Stimulated activated memory B cell treated with anti-CD40 and anti-IgM and Interleukin-4, amounts not matched to agents 10 μg/mL and 1 μg/mL and 100 μg/mL, for 72 hours (primary cell): ENCODE results near the gene GORAB.

Experiments used
- ATAC-seq: fragments of 150-1000 bp; cut with Tn5 transposase; 2 replicates; pipeline ENCODE4 v1.10.0; 2021
- H3K27ac Mint-ChIP-seq: one replicate; pipeline ENCODE4 v1.8.0; 2022; ENCODE audit warnings: mild to moderate bottlenecking, mixed read lengths
- H3K27me3 Mint-ChIP-seq: one replicate; pipeline ENCODE4 v1.8.0; 2022; ENCODE audit warnings: mixed read lengths
- H3K36me3 Mint-ChIP-seq: one replicate; pipeline ENCODE4 v1.8.0; 2022; ENCODE audit warnings: mixed read lengths
- H3K4me1 Mint-ChIP-seq: one replicate; pipeline ENCODE4 v1.8.0; 2022; ENCODE audit warnings: mixed read lengths
- H3K4me3 Mint-ChIP-seq: one replicate; pipeline ENCODE4 v1.8.0; 2022; ENCODE audit warnings: mild to moderate bottlenecking, moderate library complexity, mixed read lengths
- H3K9me3 Mint-ChIP-seq: one replicate; pipeline ENCODE4 v1.8.0; 2022; ENCODE audit warnings: mixed read lengths

Gene GORAB

DNA sequence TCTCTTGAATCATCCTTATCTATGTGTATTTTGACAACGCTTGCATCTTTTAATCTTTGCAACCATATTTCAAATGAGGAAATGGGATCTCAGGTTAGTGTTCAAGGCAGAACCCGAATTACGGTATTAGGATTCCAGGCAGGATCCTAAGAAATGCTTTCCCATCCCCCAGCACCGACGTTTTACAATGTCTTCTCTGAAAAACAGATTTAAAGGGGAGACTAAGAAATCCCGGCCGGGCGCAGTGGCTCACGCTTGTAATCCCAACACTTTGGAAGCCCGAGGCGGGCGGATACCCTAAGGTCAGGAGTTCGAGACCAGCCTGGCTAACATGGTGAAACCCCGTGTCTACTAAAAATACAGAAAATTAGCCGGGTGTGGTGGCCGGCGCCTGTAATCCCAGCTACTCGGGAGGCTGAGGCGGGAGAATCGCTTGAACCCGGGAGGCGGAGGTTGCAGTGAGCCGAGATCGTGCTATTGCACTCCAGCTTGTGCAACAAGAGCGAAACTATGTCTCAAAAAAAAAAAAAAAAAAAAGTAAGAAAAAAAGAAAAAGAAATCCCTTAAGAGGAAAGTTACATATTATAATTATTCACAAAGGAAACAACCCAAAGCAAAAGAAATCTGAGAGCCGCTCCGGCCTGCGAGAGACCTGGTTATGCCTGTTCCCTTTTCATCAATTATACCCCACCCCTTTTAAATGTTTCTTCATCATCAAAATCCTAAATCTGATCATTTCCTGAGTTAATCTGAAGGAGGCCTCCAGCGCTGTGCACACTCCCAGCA is 801 bp upstream of the GORAB start:
- H3K27me3 Mint-ChIP-seq = no peaks in the 10 kb centered on the region

GRCh38 chr1:170533298-170533697 is 1.3 kb downstream of the GORAB start:
- no peaks in the 10 kb centered on the region for H3K27me3 Mint-ChIP-seq
- H3K36me3 Mint-ChIP-seq = peaks cover 6% of the 10 kb centered on the region
- no peak overlapping the region for H3K4me3 Mint-ChIP-seq
- H3K27ac Mint-ChIP-seq = no peak overlapping the region
- H3K4me1 Mint-ChIP-seq = peaks cover 18% of the 10 kb centered on the region
- H3K9me3 Mint-ChIP-seq = no peaks in the 10 kb centered on the region
- ATAC-seq = no peak

More for the DNA sequence above, 801 bp upstream of the GORAB start:
- no peaks in the 10 kb centered on the region for H3K9me3 Mint-ChIP-seq
- H3K4me3 Mint-ChIP-seq = no peak overlapping the region
- H3K27ac Mint-ChIP-seq = no peak overlapping the region
- peaks cover 6% of the 10 kb centered on the region for H3K4me1 Mint-ChIP-seq
- no peaks in the 10 kb centered on the region for H3K36me3 Mint-ChIP-seq
- no peak for ATAC-seq

- Mint-ChIP-seq H3K9me3 (no peaks in the 10 kb centered on the region), H3K27me3 (no peaks in the 10 kb centered on the region), H3K4me3 (no peak overlapping the region), H3K36me3 (peaks cover 17% of the 10 kb centered on the region), H3K27ac (no peak overlapping the region), H3K4me1 (peaks cover 18% of the 10 kb centered on the region)
- ATAC-seq = no peak
These were observed 2.7 kb downstream of the GORAB start for GRCh38 chr1:170534626-170535147.

GRCh38 chr1:170535418-170535817 is 3.5 kb downstream of the GORAB start:
- Mint-ChIP-seq H3K27ac (no peak overlapping the region), H3K9me3 (no peaks in the 10 kb centered on the region), H3K36me3 (peaks cover 25% of the 10 kb centered on the region), H3K27me3 (no peaks in the 10 kb centered on the region), H3K4me1 (peaks cover 21% of the 10 kb centered on the region), H3K4me3 (no peak overlapping the region)
- ATAC-seq = no peak

GRCh38 chr1:170536924-170537551 is 5.1 kb downstream of the GORAB start:
- no peaks in the 10 kb centered on the region for H3K27me3 Mint-ChIP-seq
- no peak for ATAC-seq
- H3K27ac Mint-ChIP-seq = no peak overlapping the region
- H3K4me1 Mint-ChIP-seq = peaks cover 24% of the 10 kb centered on the region
- H3K9me3 Mint-ChIP-seq = no peaks in the 10 kb centered on the region
- H3K36me3 Mint-ChIP-seq = peaks cover 41% of the 10 kb centered on the region
- H3K4me3 Mint-ChIP-seq = no peak overlapping the region

GRCh38 chr1:170537798-170538503 is 6.0 kb downstream of the GORAB start:
- Mint-ChIP-seq H3K9me3 (no peaks in the 10 kb centered on the region), H3K4me3 (no peak overlapping the region), H3K36me3 (peaks cover 42% of the 10 kb centered on the region), H3K27ac (no peak overlapping the region), H3K4me1 (peaks cover 24% of the 10 kb centered on the region), H3K27me3 (no peaks in the 10 kb centered on the region)
- no peak for ATAC-seq

DNA sequence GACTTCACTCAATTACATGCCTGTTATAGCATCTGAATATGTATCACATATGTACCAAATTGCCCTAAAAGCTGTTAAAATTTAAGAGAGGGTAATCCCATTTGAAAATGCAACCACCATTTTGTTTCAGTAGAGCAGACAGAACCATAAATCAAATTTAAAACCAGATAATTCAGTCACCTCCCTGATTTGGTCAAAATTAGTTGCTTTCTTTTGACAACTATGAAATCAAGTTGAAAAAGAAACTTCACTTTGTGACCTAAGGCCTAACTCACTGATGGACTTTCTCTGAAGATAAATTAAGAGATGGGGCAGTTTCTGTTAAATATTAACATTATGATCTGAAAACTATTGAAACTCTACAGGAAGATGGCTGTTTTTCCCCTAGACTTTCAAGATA is 6.7 kb downstream of the GORAB start:
- no peak overlapping the region for H3K27ac Mint-ChIP-seq
- no peak overlapping the region for H3K4me3 Mint-ChIP-seq
- no peaks in the 10 kb centered on the region for H3K27me3 Mint-ChIP-seq
- peaks cover 50% of the 10 kb centered on the region for H3K36me3 Mint-ChIP-seq
- no peaks in the 10 kb centered on the region for H3K9me3 Mint-ChIP-seq
- no peak for ATAC-seq
- peaks cover 24% of the 10 kb centered on the region for H3K4me1 Mint-ChIP-seq

DNA sequence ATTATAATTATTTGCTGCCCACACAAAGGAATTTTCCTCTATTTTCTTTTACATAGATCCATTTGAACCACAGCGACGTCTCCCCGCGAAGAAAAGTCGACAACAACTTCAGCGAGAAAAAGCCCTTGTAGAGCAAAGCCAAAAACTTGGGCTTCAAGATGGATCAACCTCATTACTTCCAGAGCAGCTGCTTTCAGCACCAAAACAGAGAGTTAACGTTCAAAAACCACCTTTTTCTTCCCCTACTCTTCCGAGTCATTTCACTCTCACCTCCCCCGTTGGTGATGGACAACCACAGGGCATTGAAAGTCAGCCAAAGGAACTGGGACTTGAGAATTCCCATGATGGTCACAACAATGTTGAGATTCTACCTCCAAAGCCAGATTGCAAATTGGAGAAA is 7.2 kb downstream of the GORAB start:
- Mint-ChIP-seq H3K27me3 (no peaks in the 10 kb centered on the region), H3K27ac (no peak overlapping the region), H3K36me3 (peaks cover 55% of the 10 kb centered on the region), H3K4me3 (no peak overlapping the region), H3K9me3 (no peaks in the 10 kb centered on the region), H3K4me1 (peaks cover 24% of the 10 kb centered on the region)
- no peak for ATAC-seq

- Mint-ChIP-seq H3K9me3 (no peaks in the 10 kb centered on the region), H3K27me3 (no peaks in the 10 kb centered on the region), H3K4me3 (no peak overlapping the region), H3K4me1 (peaks cover 6% of the 10 kb centered on the region), H3K27ac (no peak overlapping the region), H3K36me3 (peaks cover 75% of the 10 kb centered on the region)
- ATAC-seq = no peak
These were observed 12.7 kb downstream of the GORAB start for GRCh38 chr1:170544624-170545023.

GRCh38 chr1:170545476-170545875 is 13.5 kb downstream of the GORAB start:
- H3K36me3 Mint-ChIP-seq = peaks cover 73% of the 10 kb centered on the region
- no peaks in the 10 kb centered on the region for H3K9me3 Mint-ChIP-seq
- H3K27ac Mint-ChIP-seq = no peak overlapping the region
- no peaks in the 10 kb centered on the region for H3K27me3 Mint-ChIP-seq
- peaks cover 3% of the 10 kb centered on the region for H3K4me1 Mint-ChIP-seq
- H3K4me3 Mint-ChIP-seq = no peak overlapping the region
- no peak for ATAC-seq

DNA sequence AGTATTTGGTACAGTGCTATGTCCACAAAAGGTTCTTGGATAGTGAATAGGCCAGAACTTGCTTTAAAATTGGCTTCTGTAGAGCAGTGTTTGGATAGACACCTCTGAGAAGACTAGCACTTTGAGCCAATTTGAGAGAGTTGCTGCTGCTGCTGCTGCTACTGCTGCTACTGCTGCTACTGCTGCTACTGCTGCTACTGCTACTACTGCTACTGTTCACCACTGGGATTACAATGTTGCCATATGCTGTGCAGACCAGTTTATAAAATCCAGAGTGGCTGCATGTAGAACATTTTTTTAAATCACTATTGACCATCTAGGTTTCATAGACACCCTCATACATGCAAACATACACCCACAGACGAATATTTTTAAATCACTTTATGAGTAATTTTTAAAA is 15.3 kb downstream of the GORAB start:
- Mint-ChIP-seq H3K4me1 (no peaks in the 10 kb centered on the region), H3K4me3 (no peak overlapping the region), H3K27ac (no peak overlapping the region), H3K36me3 (peaks cover 76% of the 10 kb centered on the region), H3K27me3 (no peaks in the 10 kb centered on the region), H3K9me3 (no peaks in the 10 kb centered on the region)
- no peak for ATAC-seq

- no peak overlapping the region for H3K4me3 Mint-ChIP-seq
- H3K4me1 Mint-ChIP-seq = no peaks in the 10 kb centered on the region
- ATAC-seq = no peak
- no peaks in the 10 kb centered on the region for H3K27me3 Mint-ChIP-seq
- H3K36me3 Mint-ChIP-seq = peaks cover 74% of the 10 kb centered on the region
- no peak overlapping the region for H3K27ac Mint-ChIP-seq
- no peaks in the 10 kb centered on the region for H3K9me3 Mint-ChIP-seq
These were observed 16.5 kb downstream of the GORAB start for GRCh38 chr1:170548497-170548896.

- H3K4me1 Mint-ChIP-seq = no peaks in the 10 kb centered on the region
- H3K27ac Mint-ChIP-seq = no peak overlapping the region
- no peak for ATAC-seq
- no peak overlapping the region for H3K4me3 Mint-ChIP-seq
- H3K36me3 Mint-ChIP-seq = peaks cover 49% of the 10 kb centered on the region
- no peaks in the 10 kb centered on the region for H3K27me3 Mint-ChIP-seq
- peaks cover 3% of the 10 kb centered on the region for H3K9me3 Mint-ChIP-seq
These were observed 23.4 kb downstream of the GORAB start for GRCh38 chr1:170555370-170555769.

DNA sequence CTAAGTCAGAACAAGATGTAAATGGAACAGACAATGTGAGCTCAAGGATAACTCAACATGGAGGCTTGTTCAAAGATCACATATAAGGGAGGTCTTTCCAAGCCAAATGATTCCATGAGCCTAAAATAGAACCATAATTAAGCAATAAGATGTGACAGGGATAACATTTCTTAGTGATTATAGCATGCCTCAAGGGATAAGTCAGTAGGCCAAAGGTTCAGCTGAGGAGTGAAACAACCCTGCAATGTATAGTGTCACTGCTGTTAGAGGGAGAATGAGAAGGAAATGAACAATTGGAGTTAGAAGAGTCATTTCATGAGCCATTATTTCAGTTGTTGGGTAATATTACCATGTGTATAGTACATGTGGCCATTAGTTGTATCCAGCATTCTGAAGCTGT is 25.0 kb downstream of the GORAB start:
- no peaks in the 10 kb centered on the region for H3K4me1 Mint-ChIP-seq
- peaks cover 3% of the 10 kb centered on the region for H3K9me3 Mint-ChIP-seq
- no peak for ATAC-seq
- H3K4me3 Mint-ChIP-seq = no peak overlapping the region
- H3K27ac Mint-ChIP-seq = no peak overlapping the region
- H3K27me3 Mint-ChIP-seq = no peaks in the 10 kb centered on the region
- peaks cover 34% of the 10 kb centered on the region for H3K36me3 Mint-ChIP-seq

DNA sequence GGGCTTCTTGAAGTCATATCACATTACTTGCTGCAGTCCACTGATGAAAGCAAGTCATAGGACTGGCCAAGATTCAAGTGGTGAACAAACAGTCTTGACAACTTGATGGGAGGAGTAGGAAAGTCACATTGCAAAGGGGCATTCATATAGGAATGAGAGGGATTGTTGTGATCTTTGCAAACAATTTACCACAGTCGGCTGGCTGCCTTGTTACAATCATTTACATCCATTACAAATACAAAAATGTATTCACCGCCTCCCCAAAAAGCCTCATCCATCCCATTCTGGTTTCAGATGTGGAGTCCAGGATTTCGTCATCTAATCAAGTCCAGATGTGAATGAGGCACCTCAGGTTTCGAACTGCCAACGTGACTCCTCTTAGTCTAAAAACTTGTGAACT is 26.8 kb downstream of the GORAB start:
- H3K4me3 Mint-ChIP-seq = no peak overlapping the region
- peaks cover 12% of the 10 kb centered on the region for H3K27me3 Mint-ChIP-seq
- H3K4me1 Mint-ChIP-seq = no peaks in the 10 kb centered on the region
- peaks cover 24% of the 10 kb centered on the region for H3K36me3 Mint-ChIP-seq
- peaks cover 3% of the 10 kb centered on the region for H3K9me3 Mint-ChIP-seq
- no peak for ATAC-seq
- no peak overlapping the region for H3K27ac Mint-ChIP-seq
